HUES48 (cell line): ENCODE measurements around the gene ARGFX.

Experiments
- H3K27ac ChIP-seq: one replicate; pipeline ENCODE4 v1.7.0; 2013; ENCODE audit warnings: low read depth, low read length, inconsistent platforms
- H3K27me3 ChIP-seq: 2 replicates; pipeline ENCODE4 v1.6.1; 2013; ENCODE audit warnings: mild to moderate bottlenecking, low read length; ENCODE audit not compliant: control insufficient read depth, insufficient read depth
- H3K36me3 ChIP-seq: 2 replicates; pipeline ENCODE4 v1.6.1; 2013; ENCODE audit warnings: low read length; ENCODE audit not compliant: control insufficient read depth, insufficient read depth
- H3K4me1 ChIP-seq: 2 replicates; pipeline ENCODE4 v1.6.1; 2013; ENCODE audit warnings: mild to moderate bottlenecking, low read length; ENCODE audit not compliant: control insufficient read depth, insufficient read depth
- H3K4me3 ChIP-seq: 2 replicates; pipeline ENCODE4 v1.5.1; 2013; ENCODE audit warnings: mild to moderate bottlenecking, low read depth, low read length
- H3K9ac ChIP-seq: 2 replicates; pipeline ENCODE4 v1.6.1; 2013; ENCODE audit warnings: mild to moderate bottlenecking, low read depth, low read length, moderate library complexity
- H3K9me3 ChIP-seq: 2 replicates; pipeline ENCODE4 v1.6.1; 2013; ENCODE audit warnings: low read length; ENCODE audit not compliant: control insufficient read depth, insufficient read depth

ARGFX gene

DNA sequence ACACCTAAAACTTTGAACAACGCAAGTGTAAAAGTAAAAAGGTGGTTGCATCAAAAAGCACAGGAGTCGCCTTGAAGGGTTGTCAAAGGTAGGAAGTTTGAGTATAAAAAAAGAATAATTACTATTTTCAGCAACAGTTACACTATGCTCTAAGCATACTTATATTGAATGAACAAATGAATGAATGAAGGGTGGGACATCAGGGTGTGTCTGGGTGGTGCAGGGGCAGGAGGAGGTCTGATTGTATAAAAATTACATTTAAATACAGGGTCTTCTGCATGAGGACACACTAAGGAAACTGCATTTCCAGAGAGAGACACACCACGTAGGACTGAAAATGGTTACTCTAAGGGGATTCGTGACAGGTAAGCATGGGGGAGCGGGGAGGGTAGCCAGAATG is at the start of gene ARGFX:
Gene ARGFX (plus strand): TSS at position 301 of the 400 bp plus-strand sequence. CDS start 2,765 bp downstream, outside the sequence.
- no peaks in the 10 kb centered on the region for H3K9me3 ChIP-seq
- H3K36me3 ChIP-seq, result no peaks in the 10 kb centered on the region
- no peak within 1 kb of the TSS for H3K27ac ChIP-seq
- H3K4me1 ChIP-seq, result peaks cover 13% of the 10 kb centered on the region
- H3K27me3 ChIP-seq, result no peaks in the 10 kb centered on the region
- H3K4me3 ChIP-seq, result no peak within 1 kb of the TSS
- no peak within 1 kb of the TSS for H3K9ac ChIP-seq

DNA sequence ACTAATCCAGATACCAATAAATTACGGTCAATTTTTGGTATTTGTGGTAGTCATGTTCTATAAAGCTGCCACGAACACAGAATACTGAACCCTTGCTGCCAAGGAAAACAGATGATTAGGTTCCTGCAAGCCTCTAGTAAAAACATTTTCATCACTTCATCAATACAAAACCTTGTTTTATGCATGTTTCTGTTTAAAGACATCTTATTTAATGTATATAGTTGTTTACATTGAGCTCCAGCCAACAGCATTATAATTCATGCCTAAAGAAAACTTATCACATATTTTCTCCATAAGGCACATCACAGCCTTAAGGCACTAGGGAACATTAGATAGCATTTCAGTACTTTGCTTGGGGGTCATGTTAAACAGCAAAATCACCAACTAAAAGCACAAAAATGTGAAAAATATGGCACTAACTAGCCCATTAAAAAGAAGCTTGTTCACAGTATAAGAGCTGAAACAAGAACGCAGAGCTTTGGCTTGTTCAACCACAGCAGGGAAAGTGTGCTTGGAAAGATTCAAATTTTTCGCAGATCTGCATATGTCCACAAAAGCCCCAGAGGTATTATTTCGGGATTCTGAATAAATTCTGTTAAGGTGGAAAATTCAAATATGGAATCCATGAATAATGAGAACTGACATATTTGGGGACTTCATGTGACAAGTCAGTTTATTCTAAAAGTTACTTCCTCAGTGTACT is 49.6 kb upstream of the ARGFX start:
- H3K27me3 ChIP-seq, result no peaks in the 10 kb centered on the region
- H3K9ac ChIP-seq, result 0 out of 2 replicates have a peak overlapping the region, but pooled peaks have one; percentile 25
- H3K4me3 ChIP-seq, result no peak overlapping the region
- H3K36me3 ChIP-seq, result peaks cover 58% of the 10 kb centered on the region
- H3K27ac ChIP-seq, result no peak overlapping the region
- H3K4me1 ChIP-seq, result no peaks in the 10 kb centered on the region
- no peaks in the 10 kb centered on the region for H3K9me3 ChIP-seq

DNA sequence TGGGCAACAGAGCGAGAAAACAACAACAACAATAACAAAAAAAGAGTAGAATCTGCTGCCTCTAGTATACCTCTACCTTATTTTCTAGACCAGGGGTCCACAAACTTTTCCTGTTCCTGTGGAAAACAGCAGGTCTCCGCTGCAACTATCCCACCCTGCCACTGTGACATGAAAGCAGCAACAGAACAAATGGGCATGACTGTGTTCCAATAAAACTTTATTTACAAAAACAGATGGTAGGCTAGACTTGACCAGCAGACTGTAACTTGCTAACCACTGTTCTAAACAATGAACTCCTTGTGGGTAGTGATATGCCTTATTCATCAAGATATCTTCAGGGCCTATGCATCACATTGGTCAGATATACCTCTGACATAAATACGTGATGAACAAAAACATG is 47.2 kb upstream of the ARGFX start:
- H3K4me1 ChIP-seq, result no peaks in the 10 kb centered on the region
- no peak overlapping the region for H3K9ac ChIP-seq
- peaks cover 64% of the 10 kb centered on the region for H3K36me3 ChIP-seq
- H3K9me3 ChIP-seq, result no peaks in the 10 kb centered on the region
- H3K27me3 ChIP-seq, result no peaks in the 10 kb centered on the region
- no peak overlapping the region for H3K4me3 ChIP-seq
- no peak overlapping the region for H3K27ac ChIP-seq

DNA sequence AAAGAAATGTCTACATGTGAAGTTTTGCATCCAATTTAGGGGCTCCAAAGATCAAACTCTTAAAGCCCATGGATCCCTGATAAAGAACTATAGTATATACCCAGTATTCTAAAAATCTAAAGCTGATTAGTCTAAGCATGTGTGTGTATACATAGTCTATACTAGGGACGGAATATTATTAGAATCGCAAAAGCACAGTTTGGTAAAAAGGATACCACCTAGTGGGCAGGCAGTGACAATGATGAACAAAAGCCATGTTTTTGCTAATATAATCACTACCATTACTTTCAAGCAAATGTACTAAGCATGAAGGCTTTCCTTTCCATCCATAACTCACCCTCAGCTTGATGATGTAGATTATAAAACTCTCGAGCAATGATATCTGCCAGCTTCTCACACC is 38.4 kb upstream of the ARGFX start:
- Histone ChIP-seq H3K4me1 (no peaks in the 10 kb centered on the region), H3K36me3 (peaks cover 88% of the 10 kb centered on the region), H3K4me3 (no peak overlapping the region), H3K9me3 (no peaks in the 10 kb centered on the region), H3K27me3 (no peaks in the 10 kb centered on the region), H3K27ac (no peak overlapping the region), H3K9ac (no peak overlapping the region)

DNA sequence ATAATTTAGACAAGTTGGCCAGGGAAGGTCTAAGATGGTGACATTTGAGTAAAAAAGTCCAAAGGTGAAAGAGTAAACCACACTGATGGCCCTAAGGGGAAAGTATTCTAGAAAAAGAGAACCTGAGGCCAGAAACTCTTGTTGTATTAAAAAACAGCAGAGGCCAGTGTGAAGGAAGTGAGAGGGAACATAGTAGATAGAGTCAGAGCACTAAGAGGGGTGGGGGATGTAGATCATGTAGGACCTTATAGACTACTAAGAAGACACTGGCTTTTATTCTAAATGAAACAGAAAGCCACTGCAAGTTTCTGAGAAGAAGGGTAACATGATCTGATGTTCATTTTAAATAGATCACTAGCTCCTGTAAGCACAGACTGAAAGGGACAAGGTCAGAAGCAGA is 36.5 kb upstream of the ARGFX start:
- Histone ChIP-seq H3K27ac (no peak overlapping the region), H3K36me3 (peaks cover 88% of the 10 kb centered on the region), H3K4me3 (no peak overlapping the region), H3K4me1 (no peaks in the 10 kb centered on the region), H3K27me3 (no peaks in the 10 kb centered on the region), H3K9ac (no peak overlapping the region), H3K9me3 (no peaks in the 10 kb centered on the region)

DNA sequence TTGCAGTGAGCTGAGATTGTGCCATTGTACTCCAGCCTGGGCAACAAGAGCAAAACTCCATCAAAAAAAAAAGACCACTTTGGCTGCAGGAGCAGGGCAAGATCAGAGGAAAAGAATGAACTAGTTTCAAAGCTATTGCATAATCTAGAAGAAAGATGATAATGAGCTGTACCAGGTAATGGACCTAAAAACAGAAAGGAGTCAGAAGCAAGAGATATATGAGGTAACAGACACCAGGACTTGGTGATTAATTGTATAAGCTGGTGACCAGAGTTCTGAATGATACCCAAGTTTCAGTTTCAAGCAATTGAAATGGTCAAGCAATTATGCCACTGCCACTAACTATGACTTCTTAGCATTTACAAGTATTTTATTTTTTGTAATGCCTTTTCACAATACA is 24.8 kb upstream of the ARGFX start:
- H3K9me3 ChIP-seq, result no peaks in the 10 kb centered on the region
- peaks cover 61% of the 10 kb centered on the region for H3K36me3 ChIP-seq
- H3K4me1 ChIP-seq, result peaks cover 5% of the 10 kb centered on the region; the same call in 1 of the 2 replicates
- H3K27ac ChIP-seq, result no peak overlapping the region
- H3K4me3 ChIP-seq, result no peak overlapping the region
- H3K27me3 ChIP-seq, result no peaks in the 10 kb centered on the region
- no peak overlapping the region for H3K9ac ChIP-seq

DNA sequence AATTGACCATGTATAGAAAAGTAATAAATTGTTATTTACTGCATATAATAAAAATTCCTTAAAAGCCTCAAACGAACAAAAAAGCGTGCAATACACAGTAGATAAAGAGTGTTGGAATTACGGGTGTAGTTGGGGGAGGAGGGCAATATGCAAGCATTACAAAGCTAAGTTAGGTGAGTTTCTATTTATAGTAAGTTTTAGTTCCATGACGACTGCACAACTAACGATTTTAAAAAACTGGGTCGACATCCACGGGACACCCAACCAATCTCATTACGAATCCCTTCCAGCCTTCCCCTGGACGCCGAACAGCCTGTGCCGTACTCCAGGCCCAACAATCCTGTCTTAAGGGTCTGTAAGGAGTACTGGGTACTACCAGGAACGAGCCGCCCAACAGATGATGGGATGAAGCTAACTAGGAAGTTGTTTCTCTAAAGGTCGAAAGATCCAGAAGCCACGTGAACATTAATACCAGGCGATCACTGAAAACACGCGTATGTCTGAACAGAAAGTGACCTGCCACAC is 22.6 kb upstream of the ARGFX start:
- H3K9ac ChIP-seq, result peak overlapping the region; percentile 78
- peaks cover 5% of the 10 kb centered on the region; the same call in 1 of the 2 replicates for H3K4me1 ChIP-seq
- H3K27ac ChIP-seq, result peak overlapping the region; percentile 53
- H3K9me3 ChIP-seq, result no peaks in the 10 kb centered on the region
- no peaks in the 10 kb centered on the region for H3K27me3 ChIP-seq
- H3K4me3 ChIP-seq, result peak overlapping the region; percentile 91
- H3K36me3 ChIP-seq, result peaks cover 39% of the 10 kb centered on the region

DNA sequence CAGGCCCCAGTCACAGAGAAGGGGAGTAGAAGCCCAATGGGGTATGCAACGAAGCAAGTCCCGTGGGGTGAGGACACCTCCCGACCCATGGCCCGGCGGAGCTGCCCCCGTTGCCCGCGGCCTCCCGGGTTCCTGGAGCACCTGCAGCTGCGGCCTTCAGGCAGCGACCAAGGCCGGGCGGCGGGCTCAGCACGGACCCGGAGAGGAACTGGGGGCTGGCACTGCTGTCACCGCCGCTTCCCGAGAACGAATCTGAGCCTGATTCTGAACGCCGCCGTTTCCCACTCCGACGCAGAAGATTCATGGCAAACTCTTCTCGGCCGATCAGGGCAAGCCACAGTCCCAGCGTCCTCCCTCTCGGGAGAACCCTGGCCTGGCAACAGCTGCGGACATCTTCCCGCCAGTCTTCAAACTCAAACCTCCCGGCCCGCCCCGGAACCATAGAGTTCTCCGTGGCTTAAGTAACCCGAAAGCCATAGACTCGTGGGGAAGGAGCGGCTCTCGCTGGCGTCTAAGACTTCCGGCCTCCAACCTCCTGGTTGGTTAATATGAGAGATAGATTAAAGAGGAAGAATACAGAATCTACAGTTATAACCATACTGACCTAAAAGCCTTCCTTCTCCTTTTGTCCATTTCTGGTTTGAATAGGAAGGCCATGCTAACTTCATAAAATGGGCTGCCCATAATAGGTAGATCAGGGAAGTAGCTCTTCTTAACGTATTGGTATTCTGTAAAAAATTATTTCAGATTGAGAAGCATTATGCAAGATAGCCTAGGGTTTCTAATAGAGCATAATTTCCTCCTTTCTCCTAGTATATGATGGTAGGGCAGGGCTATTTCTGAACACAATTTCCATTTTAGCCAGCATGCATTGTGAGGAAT is 21.9 kb upstream of the ARGFX start, which contains the start of gene POLQ:
Gene POLQ (minus strand): TSS at position 415 of the 882 bp plus-strand sequence. CDS start 111 bp downstream, at position 304.
- Histone ChIP-seq H3K27ac (peak within 1 kb of the TSS; percentile 53), H3K4me3 (peak within 1 kb of the TSS; percentile 91), H3K9ac (peak within 1 kb of the TSS; percentile 78), H3K9me3 (no peaks in the 10 kb centered on the region), H3K36me3 (peaks cover 32% of the 10 kb centered on the region), H3K27me3 (no peaks in the 10 kb centered on the region), H3K4me1 (peaks cover 9% of the 10 kb centered on the region; the same call in 1 of the 2 replicates)

DNA sequence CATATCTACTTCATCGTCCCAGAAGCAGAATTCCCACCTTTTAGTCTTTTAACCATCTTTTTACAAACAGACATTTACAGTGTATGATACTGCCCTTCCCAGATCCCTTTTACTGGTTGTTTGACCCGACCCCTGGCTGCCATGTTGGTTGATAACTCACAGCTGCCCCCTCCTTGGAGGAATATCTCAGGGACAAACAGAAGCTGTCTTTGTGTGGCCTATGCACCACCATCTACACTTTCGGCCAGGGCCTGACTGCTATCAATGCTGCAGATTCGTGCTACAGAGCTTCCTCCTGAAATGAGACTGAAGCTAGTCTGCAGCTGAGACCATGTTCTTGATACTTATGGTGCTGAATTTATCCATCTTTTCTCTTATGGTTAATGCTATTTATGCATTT is 15.4 kb upstream of the ARGFX start:
- Histone ChIP-seq H3K4me1 (0 out of 2 replicates have a peak, but pooled peaks cover 4% of the 10 kb centered on the region), H3K9ac (no peak overlapping the region), H3K36me3 (no peaks in the 10 kb centered on the region), H3K27ac (no peak overlapping the region), H3K4me3 (no peak overlapping the region), H3K9me3 (no peaks in the 10 kb centered on the region), H3K27me3 (no peaks in the 10 kb centered on the region)

DNA sequence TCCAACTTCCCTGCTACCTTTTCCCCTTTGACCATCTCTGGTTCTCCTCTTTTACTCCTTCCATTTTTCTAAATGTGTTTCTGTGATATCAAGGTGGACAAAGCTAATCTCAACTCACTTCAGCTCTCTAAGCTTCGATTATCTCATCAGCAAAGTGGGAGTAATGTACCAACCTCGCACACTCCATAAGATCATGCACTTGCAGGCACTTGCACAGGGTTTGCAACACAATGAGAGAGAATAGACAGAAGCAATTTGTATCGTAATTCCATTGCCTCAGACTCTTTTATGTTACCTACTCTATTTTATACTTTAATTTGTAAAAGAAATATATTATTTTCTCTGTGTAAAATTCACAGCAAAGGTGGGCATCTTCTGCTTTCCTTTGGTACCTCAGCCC is 15.0 kb upstream of the ARGFX start:
- H3K9ac ChIP-seq, result no peak overlapping the region
- H3K27ac ChIP-seq, result no peak overlapping the region
- no peak overlapping the region for H3K4me3 ChIP-seq
- no peaks in the 10 kb centered on the region for H3K36me3 ChIP-seq
- no peaks in the 10 kb centered on the region for H3K9me3 ChIP-seq
- 0 out of 2 replicates have a peak, but pooled peaks cover 4% of the 10 kb centered on the region for H3K4me1 ChIP-seq
- no peaks in the 10 kb centered on the region for H3K27me3 ChIP-seq
